DOHH2 (cell line): ENCODE results near the gene PGA5.

Source experiments
- H3F3A ChIP-seq: fragments of 200-600 bp; sonication (generic), shearing (Covaris generic); 2 replicates; pipeline ENCODE4 v1.6.0; 2016; ENCODE audit warnings: antibody characterized with exemption, mild to moderate bottlenecking; ENCODE audit not compliant: control insufficient read depth, insufficient read depth
- H3K27ac ChIP-seq: fragments of 200-600 bp; sonication (generic); 2 replicates; pipeline ENCODE4 v1.5.1; 2014; ENCODE audit warnings: low read depth, mild to moderate bottlenecking, low read length, moderate library complexity
- H3K27me3 ChIP-seq: fragments of 200-600 bp; sonication (generic); 2 replicates; pipeline ENCODE4 v1.6.1; 2014; ENCODE audit warnings: mild to moderate bottlenecking, low read length, mixed read lengths; ENCODE audit not compliant: control insufficient read depth
- H3K36me3 ChIP-seq: fragments of 200-600 bp; sonication (generic); 2 replicates; pipeline ENCODE4 v1.6.1; 2014; ENCODE audit warnings: mild to moderate bottlenecking, low read length, moderate library complexity, mixed read lengths; ENCODE audit not compliant: control insufficient read depth
- H3K4me1 ChIP-seq: fragments of 200-600 bp; sonication (generic); 2 replicates; pipeline ENCODE4 v1.6.1; 2014; ENCODE audit warnings: mild to moderate bottlenecking, low read length, mixed read lengths; ENCODE audit not compliant: control insufficient read depth
- H3K4me2 ChIP-seq: fragments of 200-600 bp; sonication (generic); 2 replicates; pipeline ENCODE4 v1.6.0; 2014; ENCODE audit warnings: mild to moderate bottlenecking, low read length, moderate library complexity
- H3K4me3 ChIP-seq: fragments of 200-600 bp; sonication (generic); 2 replicates; pipeline ENCODE4 v1.5.1; 2014; ENCODE audit warnings: mild to moderate bottlenecking, low read length, mixed read lengths
- H3K79me2 ChIP-seq: fragments of 200-600 bp; sonication (generic); 2 replicates; pipeline ENCODE4 v1.6.1; 2014; ENCODE audit warnings: mild to moderate bottlenecking, low read length, mixed read lengths; ENCODE audit not compliant: control insufficient read depth
- H3K9me2 ChIP-seq: fragments of 200-600 bp; sonication (generic); replicated peaks from 2 replicates; pipeline ENCODE4 v1.6.1; 2014; ENCODE audit warnings: mild to moderate bottlenecking, low read length, mixed read lengths; ENCODE audit not compliant: control insufficient read depth
- H3K9me3 ChIP-seq: fragments of 200-600 bp; sonication (generic); 2 replicates; pipeline ENCODE4 v1.6.1; 2014; ENCODE audit warnings: antibody characterized with exemption, low read length, mixed read lengths; ENCODE audit not compliant: control insufficient read depth, insufficient read depth
- H4K20me1 ChIP-seq: fragments of 200-600 bp; sonication (generic); 2 replicates; pipeline ENCODE4 v1.6.0; 2014; ENCODE audit warnings: low read depth, mild to moderate bottlenecking, antibody characterized with exemption, low read length, moderate library complexity; ENCODE audit not compliant: control insufficient read depth, insufficient read depth
- EZH2phosphoT487 ChIP-seq: fragments of 200-600 bp; sonication (generic); IDR thresholded peaks from 2 replicates; pipeline ENCODE4 v1.6.1; 2017; ENCODE audit warnings: borderline replicate concordance, mild to moderate bottlenecking, antibody characterized with exemption, low read length, moderate library complexity, mixed read lengths
- TF ChIP-seq, protein P1 (sequence below): fragments of 200-600 bp; sonication (generic); IDR thresholded peaks from one replicate; pipeline ENCODE4 v1.5.1; 2014; ENCODE audit warnings: antibody characterized with exemption, mild to moderate bottlenecking, low read depth, low read length; ENCODE audit not compliant: poor library complexity, severe bottlenecking

The PGA5 gene

DNA sequence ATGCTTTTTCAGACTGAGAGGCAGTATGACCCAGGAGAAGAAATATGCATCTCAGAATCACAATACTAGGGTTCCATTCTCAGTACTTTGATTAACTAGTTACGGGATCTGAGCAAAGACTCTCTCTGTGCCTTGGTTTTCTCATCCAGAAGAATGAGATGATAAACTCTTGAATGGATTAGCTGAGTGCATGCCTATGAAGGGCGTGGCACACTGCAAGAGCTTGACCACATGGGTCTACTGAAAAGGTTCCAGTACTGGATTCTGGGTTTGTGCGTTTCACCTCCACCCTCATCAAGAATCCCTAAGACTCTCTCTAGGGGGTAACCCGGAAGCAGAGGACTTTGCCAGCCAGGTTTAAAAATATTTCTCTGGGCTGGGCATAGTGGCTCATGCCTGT is 25.6 kb downstream of the PGA5 start:
- Histone ChIP-seq H3K27me3 (no peaks in the 10 kb centered on the region), H3K4me2 (no peak overlapping the region)

DNA sequence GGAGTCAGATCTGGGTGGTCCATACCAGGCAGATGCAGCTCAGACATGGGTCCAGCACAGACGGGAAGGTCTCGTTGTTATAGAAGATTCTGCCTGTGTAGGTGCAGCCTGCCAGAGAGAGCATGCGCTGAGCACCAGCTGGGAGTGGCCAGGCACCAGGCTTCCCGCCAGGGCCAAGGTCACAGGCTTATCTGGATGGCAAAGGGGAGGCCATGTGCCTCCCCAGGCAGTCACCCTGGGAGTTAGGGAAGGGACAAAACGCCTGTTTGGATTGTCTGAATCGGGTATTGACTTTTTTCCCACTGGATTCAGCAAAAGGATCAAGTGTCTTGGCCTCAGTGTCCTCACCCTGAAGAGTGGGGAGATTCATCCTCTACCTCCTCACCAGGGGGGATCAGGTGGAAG is 26.5 kb downstream of the PGA5 start:
- Histone ChIP-seq H3K4me3 (no peak overlapping the region), H3K4me2 (no peak overlapping the region), H4K20me1 (no peaks in the 10 kb centered on the region), H3K27me3 (no peaks in the 10 kb centered on the region), H3F3A (no peaks in the 10 kb centered on the region), H3K9me3 (no peaks in the 10 kb centered on the region), H3K36me3 (peaks cover 10% of the 10 kb centered on the region), H3K4me1 (no peaks in the 10 kb centered on the region), H3K9me2 (no peaks in the 10 kb centered on the region), H3K27ac (no peak overlapping the region), H3K79me2 (no peaks in the 10 kb centered on the region)
- TF ChIP-seq, protein P1, sequence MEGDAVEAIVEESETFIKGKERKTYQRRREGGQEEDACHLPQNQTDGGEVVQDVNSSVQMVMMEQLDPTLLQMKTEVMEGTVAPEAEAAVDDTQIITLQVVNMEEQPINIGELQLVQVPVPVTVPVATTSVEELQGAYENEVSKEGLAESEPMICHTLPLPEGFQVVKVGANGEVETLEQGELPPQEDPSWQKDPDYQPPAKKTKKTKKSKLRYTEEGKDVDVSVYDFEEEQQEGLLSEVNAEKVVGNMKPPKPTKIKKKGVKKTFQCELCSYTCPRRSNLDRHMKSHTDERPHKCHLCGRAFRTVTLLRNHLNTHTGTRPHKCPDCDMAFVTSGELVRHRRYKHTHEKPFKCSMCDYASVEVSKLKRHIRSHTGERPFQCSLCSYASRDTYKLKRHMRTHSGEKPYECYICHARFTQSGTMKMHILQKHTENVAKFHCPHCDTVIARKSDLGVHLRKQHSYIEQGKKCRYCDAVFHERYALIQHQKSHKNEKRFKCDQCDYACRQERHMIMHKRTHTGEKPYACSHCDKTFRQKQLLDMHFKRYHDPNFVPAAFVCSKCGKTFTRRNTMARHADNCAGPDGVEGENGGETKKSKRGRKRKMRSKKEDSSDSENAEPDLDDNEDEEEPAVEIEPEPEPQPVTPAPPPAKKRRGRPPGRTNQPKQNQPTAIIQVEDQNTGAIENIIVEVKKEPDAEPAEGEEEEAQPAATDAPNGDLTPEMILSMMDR: no peak
- TF ChIP-seq EZH2phosphoT487: no peak

More for the DNA sequence above, 25.6 kb downstream of the PGA5 start:
- Histone ChIP-seq H3K9me2 (no peaks in the 10 kb centered on the region), H3K4me3 (no peak overlapping the region), H4K20me1 (no peaks in the 10 kb centered on the region), H3K36me3 (peaks cover 3% of the 10 kb centered on the region), H3K27ac (no peak overlapping the region), H3K4me1 (no peaks in the 10 kb centered on the region), H3F3A (no peaks in the 10 kb centered on the region), H3K9me3 (no peaks in the 10 kb centered on the region), H3K79me2 (no peaks in the 10 kb centered on the region)
- TF ChIP-seq, protein P1: no peak
- no peak for TF ChIP-seq EZH2phosphoT487

DNA sequence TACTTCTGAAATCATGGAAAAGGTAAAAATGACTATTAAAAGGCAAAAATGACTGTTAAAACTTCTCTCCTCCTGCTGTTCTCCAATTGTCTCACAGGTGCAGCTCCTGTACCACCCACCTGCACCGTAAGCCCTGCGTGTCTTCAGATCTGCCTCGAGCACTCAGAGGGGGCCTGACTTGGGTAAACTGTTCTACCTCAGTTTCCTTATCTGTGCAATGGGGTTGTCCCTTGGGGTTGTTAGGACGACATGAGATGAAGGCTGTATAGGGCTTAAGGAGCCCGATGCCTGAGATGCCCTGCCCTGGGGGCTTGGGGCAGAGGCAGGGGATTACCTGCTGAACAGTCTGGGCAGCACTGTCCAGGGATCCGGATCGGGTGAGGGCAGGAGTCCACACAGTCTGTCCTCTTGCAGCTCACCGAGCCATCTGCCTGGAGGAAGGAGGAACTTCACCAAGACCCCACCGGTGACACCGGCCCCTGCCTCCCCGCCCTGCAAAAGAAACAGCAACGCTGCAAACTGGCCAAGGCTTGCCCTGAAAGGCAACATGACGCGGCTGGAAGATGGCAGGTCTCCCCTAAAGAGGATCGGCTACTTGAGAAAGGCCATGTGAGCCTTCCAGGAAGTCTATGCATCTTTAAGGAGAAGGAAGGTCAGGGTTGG is 27.7 kb downstream of the PGA5 start:
- Histone ChIP-seq H3K4me3 (no peak overlapping the region), H3K27ac (no peak overlapping the region), H3K9me3 (no peaks in the 10 kb centered on the region)

More for the DNA sequence above, 27.7 kb downstream of the PGA5 start:
- TF ChIP-seq, protein P1: no peak
- TF ChIP-seq EZH2phosphoT487: no peak
- Histone ChIP-seq H3K79me2 (no peaks in the 10 kb centered on the region), H3F3A (no peaks in the 10 kb centered on the region), H3K4me2 (no peak overlapping the region), H3K4me1 (no peaks in the 10 kb centered on the region), H4K20me1 (no peaks in the 10 kb centered on the region), H3K27me3 (no peaks in the 10 kb centered on the region), H3K36me3 (peaks cover 14% of the 10 kb centered on the region), H3K9me2 (no peaks in the 10 kb centered on the region)
